ENCODE data around the gene TMEM131.
A peak's percentile ranks its signal among the peaks of the same experiment; 100 is the strongest.
"Not testable (repeated sequence)": the region's sequence is repeated elsewhere in the genome, so short reads cannot be mapped to it uniquely, and the experiment has no call there.

Gene TMEM131

DNA sequence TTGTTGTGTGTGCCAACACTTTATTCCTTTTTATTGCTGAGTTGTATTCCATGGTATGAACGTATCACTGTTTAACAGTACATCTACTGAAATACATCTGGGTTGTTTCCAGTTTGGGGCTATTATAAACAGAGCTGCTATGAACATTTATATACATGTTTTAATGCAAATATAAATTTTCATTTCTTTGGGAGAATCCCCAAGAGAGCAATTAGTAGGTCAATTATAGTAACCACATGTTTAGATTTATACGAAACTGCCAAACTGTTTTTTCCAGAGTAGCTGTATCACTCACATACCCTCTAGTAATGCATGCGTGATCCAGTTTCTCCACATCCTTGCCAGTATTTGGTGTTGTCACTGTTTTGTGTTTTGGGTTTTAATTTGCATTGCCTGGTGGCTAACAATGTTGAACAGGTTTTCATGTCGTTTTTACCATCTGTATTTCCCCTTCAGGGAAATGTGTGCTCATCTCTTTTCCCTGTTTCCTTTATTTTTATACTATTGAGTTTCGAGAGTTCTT lies 81.0 kb downstream of the TMEM131 start:
- no peak for DNase-seq

DNA sequence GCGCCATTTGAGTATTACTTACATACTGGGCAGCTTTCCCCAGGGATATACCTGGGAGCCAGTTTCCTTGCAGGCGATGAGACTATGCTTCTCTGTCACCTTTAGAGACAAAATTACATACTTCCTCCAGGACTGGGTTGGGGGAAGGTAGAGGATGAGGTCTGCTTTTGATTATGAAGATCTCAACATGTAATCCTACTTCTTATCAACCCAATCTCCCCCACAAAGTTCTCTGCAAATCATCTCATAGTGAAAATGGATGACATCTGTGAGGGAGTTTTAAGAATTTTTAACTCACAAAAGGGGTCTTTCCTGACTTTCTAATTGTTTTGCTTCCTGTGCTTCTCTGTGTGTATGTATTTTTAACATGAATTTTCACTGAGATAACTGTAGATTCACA lies 81.9 kb downstream of the TMEM131 start:
- DNase-seq = no peak

GRCh38 chr2:97911922-97912575 lies 83.7 kb downstream of the TMEM131 start:
- DNase-seq = no peak

- DNase-seq = no peak
These were observed 84.4 kb downstream of the TMEM131 start for GRCh38 chr2:97911206-97911921.

DNA sequence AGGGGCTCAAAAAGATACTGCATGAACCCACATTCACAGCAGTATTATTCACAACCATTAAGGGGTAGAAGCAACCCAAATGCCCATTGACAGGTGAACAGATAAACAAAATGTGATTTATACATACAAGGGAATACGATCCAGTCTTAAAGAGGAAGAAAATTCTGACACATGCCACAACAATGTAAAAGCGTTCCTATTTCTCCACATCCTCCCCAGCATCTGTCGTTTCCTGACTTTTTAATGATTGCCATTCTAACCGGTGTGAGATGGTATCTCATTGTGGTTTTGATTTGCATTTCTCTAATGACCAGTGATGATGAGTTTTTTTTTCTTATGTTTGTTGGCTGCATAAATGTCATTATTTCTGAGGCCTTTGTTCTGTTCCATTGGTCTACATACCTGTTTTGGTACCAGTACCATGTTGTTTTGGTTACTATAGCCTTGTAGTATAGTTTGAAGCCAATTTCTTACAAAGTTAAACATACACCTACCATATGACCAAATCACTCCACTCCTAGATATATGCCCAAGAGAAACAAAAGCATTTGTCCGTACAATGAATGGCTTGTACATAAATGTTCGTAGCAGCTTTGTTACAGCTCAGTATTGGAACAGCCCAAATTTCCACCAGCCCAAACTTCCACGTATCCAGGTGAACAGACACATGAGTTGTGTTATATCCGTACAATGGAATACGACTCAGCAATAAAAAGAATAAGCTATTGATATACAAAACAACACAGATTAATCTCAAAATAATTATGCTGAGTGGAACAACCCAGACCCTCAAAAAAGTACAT lies 85.1 kb downstream of the TMEM131 start:
- no peak for DNase-seq

DNA sequence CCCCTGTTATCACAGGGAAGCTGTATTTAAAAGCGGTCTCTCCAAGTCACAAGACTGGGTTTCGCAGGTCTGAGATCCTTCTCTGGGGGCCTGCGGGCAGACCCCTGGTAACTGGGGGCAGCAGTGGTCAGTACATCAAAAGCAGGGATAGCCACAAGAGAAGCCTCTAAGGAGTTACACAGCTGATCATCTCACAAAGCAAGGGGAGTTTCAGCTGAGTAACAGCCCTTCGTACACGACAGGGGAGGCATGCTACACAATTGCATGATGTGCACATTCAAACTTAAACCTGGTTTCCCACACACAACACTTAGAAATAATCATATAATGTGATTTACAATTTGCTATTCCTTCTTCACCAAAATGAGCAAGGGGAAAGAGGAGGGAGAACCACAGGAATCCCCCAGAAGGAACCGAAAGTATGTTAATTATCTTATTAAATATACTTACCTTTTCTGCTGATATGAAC lies 87.5 kb downstream of the TMEM131 start:
- no peak for DNase-seq

DNA sequence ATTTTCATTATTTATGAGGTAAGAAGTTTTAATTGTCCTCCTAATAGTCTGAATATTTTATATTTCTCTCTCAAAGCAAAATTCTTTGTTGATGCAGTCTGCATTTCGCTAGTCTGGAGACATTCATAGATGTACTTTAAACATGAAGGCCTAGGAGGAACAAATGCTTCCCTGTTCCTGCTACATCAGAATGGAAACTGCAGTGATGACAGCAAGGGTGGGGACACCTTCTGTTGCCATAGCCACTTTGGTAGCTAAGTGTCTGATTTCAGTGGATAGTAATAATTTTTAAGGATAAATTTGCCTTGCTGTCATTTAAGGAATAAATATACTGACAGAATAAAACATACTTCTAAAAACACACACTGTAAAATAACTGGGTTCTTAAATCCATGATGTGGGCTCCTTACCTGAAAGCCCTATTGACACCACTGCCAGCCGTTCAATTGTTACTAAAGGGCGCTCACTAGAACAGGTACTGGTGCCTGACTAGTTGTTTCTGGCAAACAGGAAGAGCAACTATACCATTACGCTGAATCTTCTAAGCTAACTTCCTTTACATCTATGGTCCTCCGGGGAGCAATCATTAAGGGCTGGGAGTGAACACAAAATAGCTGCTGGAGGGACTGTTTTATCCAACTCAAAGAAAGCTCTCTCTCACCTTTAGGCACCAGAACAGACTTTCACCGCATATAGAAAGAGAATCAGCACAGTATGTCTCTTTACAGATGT lies 88.2 kb downstream of the TMEM131 start:
- DNase-seq = no peak

DNA sequence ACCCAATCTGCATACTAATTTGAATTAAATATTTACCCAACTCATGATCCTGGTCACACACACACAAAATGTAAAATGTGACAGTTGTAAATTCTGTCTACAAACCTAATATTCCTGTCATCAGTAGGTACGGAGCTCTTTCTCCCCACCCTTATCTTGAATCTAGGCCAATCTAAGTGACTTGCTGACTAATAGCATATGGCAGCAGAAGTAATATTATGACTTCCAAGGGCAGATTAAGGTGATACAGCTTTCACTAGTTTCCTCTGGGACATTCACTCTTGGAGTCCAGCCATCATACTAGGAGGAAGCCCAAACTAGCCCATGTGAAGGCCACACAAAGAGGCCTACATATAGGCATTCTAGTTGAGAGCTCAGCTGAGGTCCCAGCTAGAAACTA lies 89.4 kb downstream of the TMEM131 start:
- DNase-seq = no peak

DNA sequence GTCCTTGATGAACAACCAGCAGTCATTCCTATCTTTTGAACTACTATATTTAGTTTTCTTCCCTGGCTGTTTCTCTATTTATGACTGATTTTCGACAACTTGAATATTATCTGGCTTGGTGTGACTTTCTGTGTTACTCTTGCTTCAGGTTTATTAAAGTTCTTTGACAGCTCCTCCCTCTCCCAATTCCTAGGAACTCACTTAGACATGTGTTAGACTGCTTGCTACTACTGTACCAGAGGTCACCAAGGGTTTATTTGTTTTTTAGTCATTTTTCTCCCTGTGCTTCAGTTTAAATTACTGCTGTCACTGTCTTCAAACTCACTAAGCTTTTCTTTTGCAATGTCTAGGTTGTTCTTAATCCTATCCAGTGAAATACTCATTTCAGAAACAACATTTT lies 90.5 kb downstream of the TMEM131 start:
- no peak for DNase-seq

- DNase-seq = no peak
These were observed 93.9 kb downstream of the TMEM131 start for GRCh38 chr2:97901862-97902261.

- DNase-seq = no peak
These were observed 94.9 kb downstream of the TMEM131 start for GRCh38 chr2:97900806-97901205.

DNA sequence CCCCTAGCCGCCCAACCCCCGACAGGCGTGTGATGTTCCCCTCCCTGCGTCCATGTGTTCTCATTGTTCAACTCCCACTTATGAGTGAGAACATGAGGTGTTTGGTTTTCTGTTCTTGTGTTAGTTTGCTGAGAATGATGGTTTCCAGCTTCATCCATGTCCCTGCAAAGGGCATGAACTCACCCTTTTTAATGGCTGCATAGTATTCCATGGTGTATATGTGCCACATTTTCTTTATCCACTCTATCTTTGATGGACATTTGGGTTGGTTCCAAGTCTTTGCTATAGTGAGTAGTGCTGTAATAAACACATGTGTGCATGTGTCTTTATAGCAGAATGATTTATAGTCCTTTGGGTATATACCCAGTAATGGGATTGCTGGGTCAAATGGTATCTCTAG lies 102.7 kb downstream of the TMEM131 start:
- not testable (repeated sequence) for DNase-seq

- DNase-seq = no peak
These were observed 104.1 kb downstream of the TMEM131 start for GRCh38 chr2:97891611-97892010.

DNA sequence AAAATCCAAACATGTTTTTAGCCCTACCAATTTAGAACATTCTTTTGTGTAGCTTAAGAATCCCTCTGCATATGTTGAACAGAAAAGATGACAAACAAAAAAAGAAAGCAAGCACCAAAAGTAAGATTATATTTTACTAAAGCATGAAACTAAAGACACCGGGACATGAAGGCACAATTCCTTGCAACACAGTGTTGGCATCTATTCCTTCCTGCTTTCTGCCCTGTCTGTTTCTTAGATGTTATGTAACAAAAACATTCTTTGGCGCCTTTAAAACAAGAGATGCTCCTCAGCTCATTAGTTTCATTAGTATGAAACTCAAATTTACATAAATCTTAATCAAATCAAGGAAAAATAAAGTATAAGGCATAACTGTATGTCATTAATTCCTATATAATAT lies 106.6 kb downstream of the TMEM131 start:
- DNase-seq = no peak

DNA sequence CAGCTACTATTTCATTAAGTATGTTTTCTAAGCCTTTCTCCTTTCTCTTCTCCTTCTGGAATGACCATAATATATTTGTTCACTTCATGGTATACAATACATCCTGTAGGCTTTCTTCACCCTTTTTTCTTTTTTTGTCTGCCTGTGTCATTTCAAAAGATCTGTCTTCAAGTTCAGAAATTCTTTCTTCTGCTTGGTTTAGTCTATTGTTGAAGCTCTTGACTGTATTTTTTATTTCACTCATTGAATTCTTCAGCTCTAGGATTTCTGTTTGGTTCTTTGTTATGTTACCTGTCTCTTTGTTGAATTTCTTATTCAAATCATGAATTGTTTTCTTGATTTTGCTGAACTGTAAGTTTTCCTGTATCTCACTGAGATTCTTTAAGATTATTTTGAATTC lies 109.9 kb downstream of the TMEM131 start:
- DNase-seq = no peak

- DNase-seq = no peak
These were observed 115.4 kb downstream of the TMEM131 start for GRCh38 chr2:97880334-97880733.

GRCh38 chr2:97878865-97879264 lies 116.9 kb downstream of the TMEM131 start:
- DNase-seq = no peak

DNA sequence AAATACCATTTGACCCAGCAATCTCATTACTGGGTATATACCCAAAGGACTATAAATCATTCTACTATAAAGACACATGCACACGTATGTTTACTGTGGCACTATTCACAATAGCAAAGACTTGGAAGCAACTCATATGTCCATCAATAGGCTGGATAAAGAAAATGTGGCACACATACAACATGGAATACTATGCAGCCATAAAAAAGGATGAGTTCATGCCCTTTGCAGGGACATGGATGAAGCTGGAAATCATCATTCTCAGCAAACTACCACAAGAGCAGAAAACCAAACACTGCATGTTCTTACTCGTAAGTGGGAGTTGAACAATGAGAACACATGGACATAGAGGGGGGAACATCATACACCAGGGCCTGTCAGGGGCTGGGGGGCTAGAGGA lies 117.4 kb downstream of the TMEM131 start:
- DNase-seq = not testable (repeated sequence)

DNA sequence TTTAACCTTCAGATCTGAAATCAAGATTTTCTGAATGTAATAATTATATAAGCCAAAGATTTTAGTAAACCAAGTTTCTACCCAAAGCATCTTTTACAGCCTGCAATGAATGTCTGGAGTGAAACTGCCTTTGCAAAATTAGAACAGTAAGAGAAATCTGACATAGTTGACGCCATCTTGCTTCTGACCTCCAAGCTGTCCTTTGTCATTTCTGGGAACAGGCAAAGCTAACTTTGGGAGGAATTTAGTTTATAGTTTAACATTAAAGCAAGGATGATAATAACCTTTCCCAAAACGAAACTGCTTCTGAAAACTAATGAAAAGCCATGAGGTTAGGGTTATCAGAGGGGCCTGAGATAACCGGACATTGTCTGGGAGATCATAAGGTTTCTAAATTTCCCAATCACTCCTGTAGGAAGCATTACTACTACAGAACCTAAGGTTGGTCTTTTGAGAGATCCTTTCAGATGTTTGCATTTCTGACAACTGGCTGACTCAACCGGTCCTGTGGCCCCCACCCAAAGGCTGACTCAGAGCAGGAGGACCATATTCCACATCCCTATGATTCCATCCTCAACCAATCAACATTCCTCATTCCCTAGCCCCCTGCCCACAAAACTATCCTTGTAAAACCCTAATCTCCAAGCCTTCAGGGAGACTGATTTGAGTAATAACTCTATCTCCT lies 124.5 kb downstream of the TMEM131 start:
- no peak for DNase-seq

- peak in 1 of 51 donors; percentile 32 for DNase-seq
These were observed 125.3 kb downstream of the TMEM131 start for GRCh38 chr2:97870396-97870843.
